ENCODE data around the gene IL1A.

GRCh38 chr2:112812318-112813267 lies 28.3 kb upstream of the IL1A start:
- TF ChIP-seq CTCF (IDR thresholded peaks at IDR 0.05) (no peak), EP300 (IDR thresholded peaks at IDR 0.05) (no peak), POLR2AphosphoS5 (IDR thresholded peaks at IDR 0.05) (no peak), POLR2A (IDR thresholded peaks at IDR 0.05; ENCODE audit: low read depth) (no peak)

Data from esophagus muscularis mucosa (tissue), 4 donors.